Coronary artery (tissue), 2 donors: Measurements from ENCODE around the gene LDHB.
"Not testable (repeated sequence)": the region's sequence is repeated elsewhere in the genome, so short reads cannot be mapped to it uniquely, and the experiment has no call there.

Experiments
- DNase-seq: peaks from one replicate; pipeline ENCODE4 v3.0.0-alpha.2; 2017; ENCODE audit warnings: low spot score
- H3K27ac ChIP-seq, 2 donors: fragments of 200-600 bp; sonication (generic); one replicate each; pipeline ENCODE4 v1.5.1; 2016 to 2019
- H3K4me3 ChIP-seq: fragments of 200-600 bp; sonication (generic); 2 replicates; pipeline ENCODE4 v1.5.1; 2016; ENCODE audit warnings: mild to moderate bottlenecking, moderate library complexity
- CTCF ChIP-seq: fragments of 200-600 bp; sonication (generic); IDR thresholded peaks from one replicate; pipeline ENCODE4 v1.5.1; 2019; ENCODE audit warnings: antibody characterized with exemption

LDHB gene

DNA sequence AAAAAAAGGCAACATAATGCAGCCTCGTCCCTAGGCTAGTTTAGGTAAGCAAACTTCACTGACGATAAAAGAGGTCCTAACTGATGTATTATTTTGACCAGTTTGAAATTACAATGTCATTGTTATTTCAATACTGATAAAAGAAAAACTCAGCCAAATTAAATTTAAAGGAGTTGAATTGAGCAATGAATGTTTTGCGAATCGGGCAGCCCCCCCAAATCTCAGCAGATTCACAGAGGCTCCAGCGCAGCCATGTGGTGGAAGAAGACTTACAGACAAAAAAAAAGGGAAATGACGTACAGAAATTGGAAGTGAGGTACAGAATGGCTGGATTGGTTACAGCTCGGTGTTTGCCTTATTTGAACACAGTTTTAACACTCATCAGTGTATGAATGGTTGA, 8.2 kb upstream of the LDHB start:
- DNase-seq = no peak
- H3K27ac ChIP-seq = no peak overlapping the region
- TF ChIP-seq CTCF = no peak
- H3K4me3 ChIP-seq = no peak overlapping the region

- H3K4me3 ChIP-seq = no peak overlapping the region
- H3K27ac ChIP-seq = no peak overlapping the region
- TF ChIP-seq CTCF = no peak
- DNase-seq = no peak
Measured at GRCh38 chr12:21662122-21662792, 4.6 kb upstream of the LDHB start.

- H3K4me3 ChIP-seq, H3K27ac ChIP-seq, DNase-seq: not testable (repeated sequence)
Measured at GRCh38 chr12:21661396-21662093, 3.9 kb upstream of the LDHB start.

- H3K27ac ChIP-seq = no peak overlapping the region
- H3K4me3 ChIP-seq = no peak overlapping the region
- no peak for TF ChIP-seq CTCF
- DNase-seq = no peak
Measured at GRCh38 chr12:21659383-21659782, 1.7 kb upstream of the LDHB start.

- Histone ChIP-seq H3K4me3 (peak overlapping the region; percentile 75), H3K27ac (peak overlapping the region; percentile 86 to 91)
- TF ChIP-seq CTCF = no peak
- peak; percentile 71 for DNase-seq
Measured at GRCh38 chr12:21656905-21657325, 727 bp downstream of the LDHB start.

DNA sequence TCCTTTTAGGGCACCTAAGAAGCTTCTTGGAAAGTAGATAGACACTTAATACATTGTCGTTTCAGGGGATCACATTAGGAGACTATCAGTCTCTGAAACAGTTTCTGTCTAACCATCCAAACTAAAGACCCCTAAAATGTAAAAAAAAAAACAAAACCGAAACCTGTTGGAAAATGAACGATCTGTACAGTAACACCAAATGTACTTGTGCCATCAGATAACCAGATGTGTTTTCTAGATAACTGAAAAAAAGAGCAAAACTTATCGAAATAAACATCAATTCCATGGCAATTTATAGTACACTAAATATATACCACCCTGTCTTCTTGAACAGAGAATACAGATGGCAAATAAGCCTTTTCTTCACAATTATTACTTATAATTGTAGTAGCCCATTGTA, 2.1 kb downstream of the LDHB start:
- Histone ChIP-seq H3K4me3 (peak overlapping the region; percentile 75), H3K27ac (no peak overlapping the region)
- no peak for TF ChIP-seq CTCF
- DNase-seq = no peak

DNA sequence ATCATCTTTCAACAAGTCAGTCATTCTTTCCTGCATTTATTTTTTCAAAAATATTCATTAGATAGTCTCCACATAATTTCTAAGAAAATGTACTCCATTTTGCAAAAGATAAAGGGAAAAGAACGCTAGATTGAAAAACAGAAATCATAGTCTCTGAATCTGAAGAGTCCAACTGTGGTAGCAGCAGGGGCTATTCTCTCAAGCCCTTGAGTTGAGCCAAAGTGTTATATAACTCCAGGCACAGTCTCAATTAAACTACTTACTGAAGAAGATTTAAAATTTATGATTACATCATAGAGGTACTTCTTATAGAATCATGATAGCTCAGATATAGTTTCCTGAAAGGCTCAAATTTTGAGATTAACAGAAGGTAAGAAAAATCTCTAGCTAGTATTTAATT, 5.8 kb downstream of the LDHB start:
- no peak for TF ChIP-seq CTCF
- no peak for DNase-seq
- Histone ChIP-seq H3K4me3 (no peak overlapping the region), H3K27ac (no peak overlapping the region)
